H9 (cell line): ENCODE data around the gene GSS. TPM values are rescaled to one million over a fixed set of nuclear protein-coding genes. Genes with fewer than 3 reads are reported as not detected.

ENCODE experiments used
- DNase-seq: peaks from one replicate; pipeline ENCODE4 v3.0.0-alpha.2; 2017
- H2AFZ ChIP-seq: one replicate; pipeline ENCODE4 v1.6.1; 2013; ENCODE audit warnings: mild to moderate bottlenecking, low read length, control low read depth, moderate library complexity
- H2AK5ac ChIP-seq: 2 replicates; pipeline ENCODE4 v1.6.1; 2013; ENCODE audit warnings: low read length, control low read depth, mixed read lengths; ENCODE audit not compliant: insufficient read length
- H2BK120ac ChIP-seq: one replicate; pipeline ENCODE4 v1.6.1; 2013; ENCODE audit warnings: low read depth, mild to moderate bottlenecking, low read length, control low read depth, inconsistent platforms; ENCODE audit not compliant: poor library complexity, severe bottlenecking
- H2BK12ac ChIP-seq: 2 replicates; pipeline ENCODE4 v1.6.1; 2013; ENCODE audit warnings: low read length, control low read depth, mixed read lengths, low read depth; ENCODE audit not compliant: insufficient read length
- H2BK15ac ChIP-seq: 2 replicates; pipeline ENCODE4 v1.6.1; 2013; ENCODE audit warnings: low read depth, low read length, control low read depth
- H2BK20ac ChIP-seq: one replicate; pipeline ENCODE4 v1.6.1; 2013; ENCODE audit warnings: low read depth, mild to moderate bottlenecking, low read length, control low read depth, inconsistent platforms; ENCODE audit not compliant: poor library complexity, severe bottlenecking
- H2BK5ac ChIP-seq: 2 replicates; pipeline ENCODE4 v1.6.1; 2013; ENCODE audit warnings: low read length, control low read depth, mixed read lengths; ENCODE audit not compliant: insufficient read length
- H3K14ac ChIP-seq: 2 replicates; pipeline ENCODE4 v1.6.1; 2013; ENCODE audit warnings: low read length, control low read depth; ENCODE audit not compliant: insufficient read depth
- H3K18ac ChIP-seq: 2 replicates; pipeline ENCODE4 v1.6.1; 2013; ENCODE audit warnings: low read depth, mild to moderate bottlenecking, mixed read lengths, low read length, control low read depth; ENCODE audit not compliant: insufficient read length
- H3K23ac ChIP-seq: 2 replicates; pipeline ENCODE4 v1.6.1; 2013; ENCODE audit warnings: low read length, control low read depth, mixed read lengths, low read depth; ENCODE audit not compliant: insufficient read length
- H3K23me2 ChIP-seq: 2 replicates; pipeline ENCODE4 v1.6.1; 2013; ENCODE audit warnings: low read depth, mild to moderate bottlenecking, mixed read lengths, low read length, control low read depth; ENCODE audit not compliant: insufficient read length, poor library complexity, severe bottlenecking
- H3K27ac ChIP-seq: 2 replicates; pipeline ENCODE4 v1.5.1; 2013; ENCODE audit warnings: low read length, control low read depth, mixed read lengths, low read depth; ENCODE audit not compliant: insufficient read length
- H3K27me3 ChIP-seq: 2 replicates; pipeline ENCODE4 v1.6.1; 2013; ENCODE audit warnings: low read length, control low read depth, inconsistent platforms; ENCODE audit not compliant: insufficient read depth
- H3K4ac ChIP-seq: 2 replicates; pipeline ENCODE4 v1.6.1; 2013; ENCODE audit warnings: low read depth, mild to moderate bottlenecking, control low read depth, inconsistent platforms, low read length, moderate library complexity
- H3K4me1 ChIP-seq: 2 replicates; pipeline ENCODE4 v1.6.1; 2013; ENCODE audit warnings: low read length, control low read depth, inconsistent platforms; ENCODE audit not compliant: insufficient read depth
- H3K4me2 ChIP-seq: 2 replicates; pipeline ENCODE4 v1.6.1; 2013; ENCODE audit warnings: low read length, control low read depth, mixed read lengths; ENCODE audit not compliant: insufficient read length, insufficient read depth
- H3K56ac ChIP-seq: 2 replicates; pipeline ENCODE4 v1.6.1; 2013; ENCODE audit warnings: low read depth, mild to moderate bottlenecking, mixed read lengths, low read length, control low read depth; ENCODE audit not compliant: insufficient read length
- H3K79me1 ChIP-seq: 2 replicates; pipeline ENCODE4 v1.6.1; 2013; ENCODE audit warnings: low read depth, mild to moderate bottlenecking, moderate library complexity, low read length, control low read depth, inconsistent platforms; ENCODE audit not compliant: insufficient read depth, poor library complexity, severe bottlenecking
- H3K79me2 ChIP-seq: 2 replicates; pipeline ENCODE4 v1.6.1; 2013; ENCODE audit warnings: low read length, control low read depth, inconsistent platforms; ENCODE audit not compliant: insufficient read depth
- H3K9ac ChIP-seq: 2 replicates; pipeline ENCODE4 v1.6.1; 2013; ENCODE audit warnings: low read length, control low read depth, mixed read lengths; ENCODE audit not compliant: insufficient read length; ENCODE audit errors: extremely low read depth
- H3K9me3 ChIP-seq: one replicate; pipeline ENCODE4 v1.6.1; 2013; ENCODE audit warnings: low read depth, low read length, inconsistent platforms; ENCODE audit not compliant: control insufficient read depth
- H3T11ph ChIP-seq: one replicate; pipeline ENCODE4 v1.6.1; 2013; ENCODE audit warnings: mild to moderate bottlenecking, low read length, control low read depth, inconsistent platforms
- H4K20me1 ChIP-seq: one replicate; pipeline ENCODE4 v1.6.1; 2013; ENCODE audit not compliant: control insufficient read depth, insufficient read length, insufficient read depth
- H4K5ac ChIP-seq: 2 replicates; pipeline ENCODE4 v1.6.1; 2013; ENCODE audit warnings: low read depth, mild to moderate bottlenecking, mixed read lengths, low read length, control low read depth; ENCODE audit not compliant: insufficient read length
- H4K8ac ChIP-seq: replicated peaks from 2 replicates; pipeline ENCODE4 v1.6.1; 2013; ENCODE audit warnings: low read length, control low read depth, mixed read lengths, low read depth; ENCODE audit not compliant: insufficient read length
- H4K91ac ChIP-seq: 2 replicates; pipeline ENCODE4 v1.6.1; 2013; ENCODE audit warnings: low read depth, mild to moderate bottlenecking, moderate library complexity, mixed read lengths, low read length, control low read depth; ENCODE audit not compliant: insufficient read length
- H3K27ac Mint-ChIP-seq, 3 experiments: 2 replicates in 2 of 3; 3 replicates in 1 of 3; pipeline ENCODE4 v1.8.0; 2020 to 2021; ENCODE audit warnings: mixed read lengths in 3 of 3, mild to moderate bottlenecking in 1 of 3, moderate library complexity in 1 of 3
- H3K27me3 Mint-ChIP-seq: 2 replicates; pipeline ENCODE4 v1.8.0; 2021; ENCODE audit warnings: low read depth, mild to moderate bottlenecking, moderate library complexity, mixed read lengths
- H3K36me3 Mint-ChIP-seq, 3 experiments: 2 replicates in 2 of 3; 3 replicates in 1 of 3; pipeline ENCODE4 v1.8.0; 2020 to 2021; ENCODE audit warnings: low read depth in 3 of 3, mixed read lengths in 3 of 3; ENCODE audit not compliant: insufficient read depth in 1 of 3
- H3K4me1 Mint-ChIP-seq, 2 experiments: 2 replicates each; pipeline ENCODE4 v1.8.0; 2020; ENCODE audit warnings: mixed read lengths in 2 of 2
- H3K4me3 Mint-ChIP-seq, 2 experiments: 2 replicates in 1 of 2; 3 replicates in 1 of 2; pipeline ENCODE4 v1.8.0; 2020 to 2021; ENCODE audit warnings: mild to moderate bottlenecking in 2 of 2, mixed read lengths in 2 of 2, moderate library complexity in 1 of 2
- H3K9me3 Mint-ChIP-seq, 2 experiments: 2 replicates in 1 of 2; 3 replicates in 1 of 2; pipeline ENCODE4 v1.8.0; 2020; ENCODE audit warnings: mild to moderate bottlenecking in 2 of 2, mixed read lengths in 2 of 2, moderate library complexity in 1 of 2
- CTCF ChIP-seq: fragments of 200-600 bp; sonication (generic); conservative IDR thresholded peaks from 3 replicates; pipeline ENCODE4 v1.8.0; 2021; ENCODE audit warnings: antibody characterized with exemption, mild to moderate bottlenecking
- WGBS: extraction: QIAGEN DNeasy Blood & Tissue Kit; methylation state at CpG from one replicate; pipeline ENCODE4 v1.1.7; 2013; ENCODE audit warnings: missing lambda C conversion rate, low lambda C conversion rate, mixed read lengths; ENCODE audit not compliant: insufficient read length; ENCODE audit errors: extremely low coverage; 5-methylcytosine and 5-hydroxymethylcytosine counted together
- total RNA-seq: library from RNA; stranded (reverse); gene quantifications from 2 replicates; pipeline ENCODE4 v1.2.1, GENCODE V29; 2021

GSS gene
- total RNA-seq, 1 experiment from 2014 or later, result 48.5 TPM

GRCh38 chr20:34971561-34972235, 16.1 kb upstream of the GSS start:
- Histone ChIP-seq H3K79me2 (no peaks in the 10 kb centered on the region), H3K27ac (no peak overlapping the region), H3K23me2 (no peaks in the 10 kb centered on the region), H4K5ac (no peak overlapping the region), H3T11ph (no peak overlapping the region), H2BK120ac (no peak overlapping the region), H4K8ac (no peak overlapping the region), H3K18ac (no peak overlapping the region), H3K56ac (no peak overlapping the region), H3K79me1 (no peaks in the 10 kb centered on the region), H2BK5ac (no peak overlapping the region), H2AFZ (no peak overlapping the region), H3K27me3 (no peaks in the 10 kb centered on the region), H3K14ac (no peak overlapping the region; the same call in 1 of the 2 replicates), H3K4me2 (no peak overlapping the region), H2BK12ac (no peak overlapping the region), H3K4ac (no peak overlapping the region), H2AK5ac (no peak overlapping the region), H3K9me3 (no peaks in the 10 kb centered on the region), H3K9ac (no peak overlapping the region), H3K23ac (no peak overlapping the region), H4K20me1 (no peaks in the 10 kb centered on the region), H2BK20ac (no peak overlapping the region), H3K4me1 (peaks cover 1% of the 10 kb centered on the region; the same call in 1 of the 2 replicates), H2BK15ac (no peak overlapping the region), H4K91ac (no peak overlapping the region)
- Mint-ChIP-seq H3K27ac (no peak overlapping the region), H3K4me1 (peaks cover 18 to 21% of the 10 kb centered on the region in 2 experiments), H3K27me3 (peaks cover 40% of the 10 kb centered on the region), H3K9me3 (no peaks in the 10 kb centered on the region), H3K4me3 (no peak overlapping the region), H3K36me3 (no peaks in the 10 kb centered on the region)
- no CpG with 5 or more reads among the region's 10 CpGs for WGBS
- TF ChIP-seq CTCF, result no peak
- no peak for DNase-seq
